GM23338 (cell line): Measurements from ENCODE around the gene NRP1. TPM values are rescaled to one million over a fixed set of nuclear protein-coding genes. Genes with fewer than 3 reads are reported as not detected.

ENCODE experiments used
- ATAC-seq: fragments of 200-7000 bp; cut with Tn5 transposase; 3 replicates; pipeline ENCODE4 v1.9.1; 2020
- DNase-seq: peaks from one replicate; pipeline ENCODE4 v3.0.0-alpha.2; 2015; ENCODE audit warnings: low spot score
- H2AFZ ChIP-seq: fragments of 200-600 bp; sonication (generic); 2 replicates; pipeline ENCODE4 v1.8.0; 2016; ENCODE audit warnings: antibody characterized with exemption, mild to moderate bottlenecking, moderate library complexity
- H3F3A ChIP-seq: fragments of 200-600 bp; sonication (generic); replicated peaks from 2 replicates; pipeline ENCODE4 v1.8.0; 2017; ENCODE audit warnings: antibody characterized with exemption, mixed run types, low read depth
- H3K27ac ChIP-seq: fragments of 200-600 bp; sonication (generic); 2 replicates; pipeline ENCODE4 v1.6.1; 2016; ENCODE audit warnings: low read depth
- H3K27me3 ChIP-seq: fragments of 200-600 bp; sonication (generic); 2 replicates; pipeline ENCODE4 v1.8.0; 2016; ENCODE audit warnings: mild to moderate bottlenecking, mixed run types, moderate library complexity; ENCODE audit not compliant: insufficient read depth
- H3K36me3 ChIP-seq: fragments of 200-600 bp; sonication (generic); 2 replicates; pipeline ENCODE4 v1.8.0; 2016; ENCODE audit warnings: mild to moderate bottlenecking; ENCODE audit not compliant: insufficient read depth
- H3K4me1 ChIP-seq: fragments of 200-600 bp; sonication (generic); 2 replicates; pipeline ENCODE4 v1.8.0; 2016; ENCODE audit warnings: mild to moderate bottlenecking, moderate library complexity; ENCODE audit not compliant: insufficient read depth
- H3K4me2 ChIP-seq: fragments of 200-600 bp; sonication (generic); 2 replicates; pipeline ENCODE4 v1.7.1; 2017; ENCODE audit warnings: mixed run types
- H3K4me3 ChIP-seq: fragments of 200-600 bp; sonication (generic); 2 replicates; pipeline ENCODE4 v1.6.1; 2016; ENCODE audit warnings: mixed run types
- H3K79me2 ChIP-seq: fragments of 200-600 bp; sonication (generic); replicated peaks from 2 replicates; pipeline ENCODE4 v1.8.0; 2017; ENCODE audit warnings: mild to moderate bottlenecking; ENCODE audit not compliant: insufficient read depth
- H3K9me2 ChIP-seq: fragments of 200-600 bp; sonication (generic); 2 replicates; pipeline ENCODE4 v1.8.0; 2017; ENCODE audit not compliant: insufficient read depth
- H4K20me1 ChIP-seq: fragments of 200-600 bp; sonication (generic); replicated peaks from 2 replicates; pipeline ENCODE4 v1.8.0; 2017; ENCODE audit warnings: mild to moderate bottlenecking; ENCODE audit not compliant: insufficient read depth
- H3K27ac Mint-ChIP-seq: 2 replicates; pipeline ENCODE4 v1.8.0; 2020; ENCODE audit warnings: inconsistent platforms, mild to moderate bottlenecking, moderate library complexity, mixed read lengths
- H3K27me3 Mint-ChIP-seq: 3 replicates; pipeline ENCODE4 v1.8.0; 2022; ENCODE audit warnings: low read depth, mild to moderate bottlenecking, moderate library complexity, mixed read lengths, inconsistent platforms; ENCODE audit not compliant: insufficient read depth, poor library complexity
- H3K36me3 Mint-ChIP-seq: 3 replicates; pipeline ENCODE4 v1.8.0; 2021; ENCODE audit warnings: low read depth, mild to moderate bottlenecking, inconsistent platforms, moderate library complexity, mixed read lengths
- H3K4me1 Mint-ChIP-seq: 3 replicates; pipeline ENCODE4 v1.8.0; 2020; ENCODE audit warnings: mild to moderate bottlenecking, inconsistent platforms, mixed read lengths
- H3K4me3 Mint-ChIP-seq: 3 replicates; pipeline ENCODE4 v1.8.0; 2021; ENCODE audit warnings: moderate library complexity, mild to moderate bottlenecking, inconsistent platforms, mixed read lengths
- H3K9me3 Mint-ChIP-seq: 3 replicates; pipeline ENCODE4 v1.8.0; 2020; ENCODE audit warnings: moderate library complexity, mild to moderate bottlenecking, inconsistent platforms, mixed read lengths
- CTCF ChIP-seq, 2 experiments: fragments of 200-600 bp in 1 of 2; sonication (generic) in 1 of 2; conservative IDR thresholded peaks; 2 replicates each; pipeline versions ENCODE4 v1.5.1 to v1.6.1; 2016 to 2017; ENCODE audit warnings: antibody characterized with exemption in 2 of 2, low read depth in 2 of 2, mild to moderate bottlenecking in 2 of 2, moderate library complexity in 1 of 2
- EZH2 ChIP-seq: fragments of 200-600 bp; sonication (generic); IDR thresholded peaks from one replicate; pipeline ENCODE4 v1.8.0; 2017; ENCODE audit warnings: antibody characterized with exemption, mild to moderate bottlenecking, low read depth; ENCODE audit not compliant: unreplicated experiment
- EZH2phosphoT487 ChIP-seq: fragments of 200-600 bp; sonication (generic); IDR thresholded peaks from one replicate; pipeline ENCODE4 v1.8.1; 2018; ENCODE audit warnings: antibody characterized with exemption; ENCODE audit not compliant: unreplicated experiment
- JUNB ChIP-seq: IDR thresholded peaks from one replicate; pipeline ENCODE4 v1.6.1; 2016; ENCODE audit warnings: antibody characterized with exemption; ENCODE audit not compliant: unreplicated experiment
- NANOG ChIP-seq: IDR thresholded peaks from 2 replicates; pipeline ENCODE4 v1.6.1; 2016; ENCODE audit warnings: antibody characterized with exemption, borderline replicate concordance
- POLR2AphosphoS5 ChIP-seq: IDR thresholded peaks from 2 replicates; pipeline ENCODE4 v1.6.1; 2016; ENCODE audit warnings: antibody characterized with exemption, low read depth
- REST ChIP-seq: IDR thresholded peaks from one replicate; pipeline ENCODE4 v1.6.1; 2018; ENCODE audit warnings: antibody characterized with exemption; ENCODE audit not compliant: unreplicated experiment
- STAT1 ChIP-seq: IDR thresholded peaks from one replicate; pipeline ENCODE4 v1.6.1; 2016; ENCODE audit warnings: antibody characterized with exemption; ENCODE audit not compliant: unreplicated experiment
- ZNF114 ChIP-seq: fragments of 250-450 bp; sonication (Bioruptor Pico); IDR thresholded peaks from 2 replicates; pipeline ENCODE4 v1.5.0; 2020; ENCODE audit warnings: mild to moderate bottlenecking, moderate library complexity
- ZNF331 ChIP-seq: fragments of 250-450 bp; sonication (Bioruptor Pico); IDR thresholded peaks from 2 replicates; pipeline ENCODE4 v1.5.0; 2020; ENCODE audit warnings: low read depth, mild to moderate bottlenecking, moderate library complexity
- ZNF462 ChIP-seq: fragments of 250-450 bp; sonication (Bioruptor Pico); IDR thresholded peaks from 2 replicates; pipeline ENCODE4 v1.5.0; 2020; ENCODE audit warnings: mild to moderate bottlenecking, moderate library complexity
- polyA plus RNA-seq: library from polyadenylated mRNA; unstranded; fragments of >200 nt; fragmentation: Nextera tagmentation; extraction: Ambion mirVana; gene quantifications from 2 replicates; pipeline ENCODE4 v1.2.1, GENCODE V29; 2016
- total RNA-seq: library from RNA; depleted of rRNA; stranded (reverse); fragments of >200 nt; shearing (Covaris generic); gene quantifications from 2 replicates; pipeline ENCODE4 v1.2.3, GENCODE V29; 2014

Gene NRP1
- total and polyA plus RNA-seq, 2 experiments from 2014 or later, result 2.9 to 3.5 TPM

GRCh38 chr10:33376976-33377657 lies 42.6 kb upstream of the NRP1 start:
- Histone ChIP-seq H2AFZ (no peak overlapping the region), H3K4me2 (no peak overlapping the region), H3K9me2 (peaks cover 9% of the 10 kb centered on the region; the same call in 1 of the 2 replicates), H3F3A (no peaks in the 10 kb centered on the region), H3K79me2 (no peaks in the 10 kb centered on the region), H3K4me3 (no peak overlapping the region), H3K36me3 (no peaks in the 10 kb centered on the region), H3K27ac (no peak overlapping the region), H3K27me3 (no peaks in the 10 kb centered on the region), H3K4me1 (no peaks in the 10 kb centered on the region), H4K20me1 (no peaks in the 10 kb centered on the region)
- H3K36me3 Mint-ChIP-seq, result no peaks in the 10 kb centered on the region
- H3K4me3 Mint-ChIP-seq, result no peak overlapping the region
- H3K27me3 Mint-ChIP-seq, result no peaks in the 10 kb centered on the region
- no peak for TF ChIP-seq NANOG
- TF ChIP-seq ZNF331 (CRISPR knock-in tag), result no peak
- TF ChIP-seq EZH2, result no peak
- TF ChIP-seq CTCF (conservative IDR thresholded peaks at IDR 0.05; ENCODE audit: low read depth in 2 of 2), result no peak
- TF ChIP-seq JUNB, result no peak
- TF ChIP-seq ZNF114, result no peak
- TF ChIP-seq POLR2AphosphoS5, result no peak
- TF ChIP-seq STAT1, result no peak
- TF ChIP-seq ZNF462 (CRISPR knock-in tag), result no peak
- no peak for TF ChIP-seq REST
- TF ChIP-seq EZH2phosphoT487, result no peak
- DNase-seq, result no peak
- ATAC-seq, result no peak
- no peak overlapping the region for H3K27ac Mint-ChIP-seq
- H3K4me1 Mint-ChIP-seq, result peaks cover 9% of the 10 kb centered on the region; the same call in 2 of the 3 replicates
- no peaks in the 10 kb centered on the region for H3K9me3 Mint-ChIP-seq
